K562 (cell line): Measurements from ENCODE around the gene GFOD1. TPM values are rescaled to one million over a fixed set of nuclear protein-coding genes. Genes with fewer than 3 reads are reported as not detected.

Experiments used
- CCAR2 ChIP-seq: fragments of 200-400 bp; formaldehyde crosslinking; IDR thresholded peaks from 2 replicates; pipeline ENCODE4 v1.6.1; 2017; ENCODE audit warnings: mild to moderate bottlenecking, low read depth, low read length
- CCNT2 ChIP-seq: IDR thresholded peaks from 2 replicates; pipeline ENCODE4 v1.6.1; 2011; ENCODE audit warnings: borderline replicate concordance, low read depth, mild to moderate bottlenecking, moderate library complexity, mixed read lengths, low read length; ENCODE audit not compliant: insufficient read length; ENCODE audit errors: extremely low read depth
- CUX1 ChIP-seq: fragments of 200-800 bp; sonication (Bioruptor generic); IDR thresholded peaks from 2 replicates; pipeline ENCODE4 v1.6.1; 2016; ENCODE audit warnings: missing genetic modification characterization, missing compliant biosample characterization
- EP400 ChIP-seq: fragments of 450-650 bp; IDR thresholded peaks from 2 replicates; pipeline ENCODE4 v1.6.1; 2017; ENCODE audit warnings: antibody characterized with exemption, mild to moderate bottlenecking, moderate library complexity
- ETV6 ChIP-seq, 3 experiments: fragments of 150-350 bp in 1 of 3; sonication (generic) in 1 of 3; formaldehyde crosslinking in 1 of 3; IDR thresholded peaks; 2 replicates each; pipeline versions ENCODE4 v1.6.1 to v1.8.0; 2014 to 2022; ENCODE audit warnings: borderline replicate concordance in 2 of 3, low read depth in 2 of 3, antibody characterized with exemption in 1 of 3, low read length in 1 of 3, mild to moderate bottlenecking in 1 of 3, missing genetic modification reagents in 1 of 3
- HMG20B ChIP-seq: fragments of 250-450 bp; sonication (Bioruptor Pico); IDR thresholded peaks from 2 replicates; pipeline ENCODE4 v1.5.0; 2021; ENCODE audit warnings: mild to moderate bottlenecking
- MECOM ChIP-seq: fragments of 250-450 bp; sonication (Bioruptor Pico); IDR thresholded peaks from 2 replicates; pipeline ENCODE4 v1.8.0; 2022; ENCODE audit warnings: inconsistent platforms
- NBN ChIP-seq: fragments of 450-650 bp; IDR thresholded peaks from 2 replicates; pipeline ENCODE4 v1.6.1; 2016; ENCODE audit warnings: low read depth, mild to moderate bottlenecking
- NFIX ChIP-seq: fragments of 250-450 bp; sonication (Bioruptor Pico); IDR thresholded peaks from 2 replicates; pipeline ENCODE4 v1.4.0; 2020; ENCODE audit warnings: low read depth, mild to moderate bottlenecking, moderate library complexity
- NFYB ChIP-seq: IDR thresholded peaks from 2 replicates; pipeline ENCODE4 v1.6.1; 2011; ENCODE audit warnings: mild to moderate bottlenecking, moderate library complexity; ENCODE audit not compliant: insufficient read length; ENCODE audit errors: extremely low read depth
- THAP12 ChIP-seq: fragments of 250-450 bp; sonication (Bioruptor Pico); IDR thresholded peaks from 2 replicates; pipeline ENCODE4 v1.9.0; 2021; ENCODE audit warnings: mild to moderate bottlenecking, inconsistent platforms
- ZKSCAN8 ChIP-seq: fragments of 200-800 bp; sonication (Bioruptor generic); IDR thresholded peaks from 2 replicates; pipeline ENCODE4 v1.6.1; 2016; ENCODE audit warnings: missing genetic modification characterization, missing compliant biosample characterization
- ZNF707 ChIP-seq: fragments of 250-450 bp; sonication (Bioruptor Pico); conservative IDR thresholded peaks from 2 replicates; pipeline ENCODE4 v1.8.0; 2022; ENCODE audit warnings: inconsistent platforms, mild to moderate bottlenecking, moderate library complexity
- ZNF766 ChIP-seq: fragments of 200-800 bp; sonication (Bioruptor generic); conservative IDR thresholded peaks from 2 replicates; pipeline ENCODE4 v1.6.1; 2016; ENCODE audit warnings: missing genetic modification characterization, missing compliant biosample characterization
- polyA plus RNA-seq, 8 experiments: library from polyadenylated mRNA; depleted of rRNA in 4 of 8; stranded (reverse) in 5 of 8; unstranded in 3 of 8; fragments of >200 nt; fragmentation: Nextera tagmentation in 2 of 8; fragmentation: Illumina TruSeq in 1 of 8; extraction: Ambion mirVana in 2 of 8; extraction: Trizol in 1 of 8; gene quantifications; 2 replicates each; pipeline versions ENCODE4 v1.2.1 to v1.2.3, GENCODE V29; 2011 to 2014; ENCODE audit warnings: inconsistent platforms in 1 of 8, missing spikeins in 1 of 8
- total RNA-seq, 7 experiments: library from RNA; depleted of rRNA in 6 of 7; stranded (reverse); fragments of >200 nt in 6 of 7; fragmentation: Illumina TruSeq in 2 of 7; extraction: Trizol in 2 of 7; gene quantifications; 2 replicates each; pipeline versions ENCODE4 v1.2.1 to v1.2.3, GENCODE V29; 2011 to 2021; ENCODE audit warnings: low replicate concordance in 1 of 7
- TF ChIP-seq, protein P1 (sequence below): IDR thresholded peaks from 2 replicates; pipeline ENCODE4 v1.6.1; 2014; ENCODE audit warnings: antibody characterized with exemption

Gene GFOD1
- total and polyA plus RNA-seq, 9 of the 15 experiments (the other 6 are each of a cell fraction or from before 2014, with no cell fraction given): 3.8 to 12.0 (median 8.2) TPM

- no peak for TF ChIP-seq CUX1 (CRISPR knock-in tag)
- TF ChIP-seq HMG20B: no peak
- TF ChIP-seq ZNF707 (CRISPR knock-in tag): no peak
- TF ChIP-seq, protein P1, sequence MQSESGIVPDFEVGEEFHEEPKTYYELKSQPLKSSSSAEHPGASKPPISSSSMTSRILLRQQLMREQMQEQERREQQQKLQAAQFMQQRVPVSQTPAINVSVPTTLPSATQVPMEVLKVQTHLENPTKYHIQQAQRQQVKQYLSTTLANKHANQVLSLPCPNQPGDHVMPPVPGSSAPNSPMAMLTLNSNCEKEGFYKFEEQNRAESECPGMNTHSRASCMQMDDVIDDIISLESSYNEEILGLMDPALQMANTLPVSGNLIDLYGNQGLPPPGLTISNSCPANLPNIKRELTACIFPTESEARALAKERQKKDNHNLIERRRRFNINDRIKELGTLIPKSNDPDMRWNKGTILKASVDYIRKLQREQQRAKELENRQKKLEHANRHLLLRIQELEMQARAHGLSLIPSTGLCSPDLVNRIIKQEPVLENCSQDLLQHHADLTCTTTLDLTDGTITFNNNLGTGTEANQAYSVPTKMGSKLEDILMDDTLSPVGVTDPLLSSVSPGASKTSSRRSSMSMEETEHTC: no peak
- no peak for TF ChIP-seq NBN
- no peak for TF ChIP-seq CCAR2
- TF ChIP-seq CCNT2: no peak
- no peak for TF ChIP-seq MECOM
- no peak for TF ChIP-seq NFIX (CRISPR knock-in tag)
- 0 out of 2 replicates have a peak, but pooled peaks have one; percentile 19 for TF ChIP-seq ZKSCAN8 (CRISPR knock-in tag)
- TF ChIP-seq ETV6 (IDR thresholded peaks at IDR 0.05; ENCODE audit: borderline replicate concordance in 1 of 2, low read depth in 2 of 2, low read length in 1 of 2): no peak
- TF ChIP-seq ETV6 (CRISPR knock-in tag; IDR thresholded peaks at IDR 0.05; ENCODE audit: borderline replicate concordance): no peak
- no peak for TF ChIP-seq THAP12 (CRISPR knock-in tag)
- no peak for TF ChIP-seq EP400
- peak; percentile 96 for TF ChIP-seq NFYB
- TF ChIP-seq ZNF766 (CRISPR knock-in tag): no peak
Observed at GRCh38 chr6:13406781-13407180, 80.6 kb downstream of the GFOD1 start (continued).
